MCF 10A (cell line): ENCODE measurements around the gene ALOX12B. TPM values are rescaled to one million over a fixed set of nuclear protein-coding genes. Genes with fewer than 3 reads are reported as not detected.

Experiments used
- BruUV-seq: library from RNA; stranded (reverse); fragments of 400-500 nt; replicated peaks from 2 replicates; lab custom pipeline; 2021; lab: Mats Ljungman, UMichigan
- CTCF ChIA-PET: fragments of 300-600 bp; sonication (Branson Sonifier 250); formaldehyde crosslinking; extraction: SDS; loops from one replicate; lab custom pipeline; 2021; ENCODE audit warnings: antibody characterized with exemption, inconsistent platforms; lab: Yijun Ruan, JAX
- POLR2A ChIA-PET: fragments of 300-600, 350-650 bp; sonication (Branson Sonifier 250); formaldehyde crosslinking; extraction: SDS; loops from one replicate; lab custom pipeline; 2020; ENCODE audit warnings: antibody characterized with exemption, inconsistent platforms; lab: Yijun Ruan, JAX
- DNase-seq: peaks from one replicate; pipeline ENCODE4 v3.0.0-alpha.2; 2018; ENCODE audit not compliant: unreplicated experiment
- H3K27ac Mint-ChIP-seq: one replicate; pipeline ENCODE4 v1.8.0; 2022; ENCODE audit warnings: mild to moderate bottlenecking, low read depth, mixed read lengths; ENCODE audit not compliant: unreplicated experiment
- H3K27me3 Mint-ChIP-seq: one replicate; pipeline ENCODE4 v1.8.0; 2022; ENCODE audit warnings: mixed read lengths; ENCODE audit not compliant: insufficient read depth, unreplicated experiment
- H3K36me3 Mint-ChIP-seq: one replicate; pipeline ENCODE4 v1.8.0; 2022; ENCODE audit warnings: mild to moderate bottlenecking, moderate library complexity, mixed read lengths; ENCODE audit not compliant: insufficient read depth, unreplicated experiment
- H3K4me1 Mint-ChIP-seq: one replicate; pipeline ENCODE4 v1.8.0; 2022; ENCODE audit warnings: mixed read lengths; ENCODE audit not compliant: insufficient read depth, unreplicated experiment
- H3K4me3 Mint-ChIP-seq: one replicate; pipeline ENCODE4 v1.8.0; 2022; ENCODE audit warnings: mild to moderate bottlenecking, moderate library complexity, mixed read lengths; ENCODE audit not compliant: unreplicated experiment
- H3K9me3 Mint-ChIP-seq: one replicate; pipeline ENCODE4 v1.8.0; 2022; ENCODE audit warnings: mixed read lengths; ENCODE audit not compliant: unreplicated experiment
- CTCF ChIP-seq: fragments of 200-600 bp; IDR thresholded peaks from one replicate; pipeline ENCODE4 v1.8.0; 2022; ENCODE audit warnings: antibody characterized with exemption, mild to moderate bottlenecking; ENCODE audit not compliant: unreplicated experiment
- intact Hi-C: fragments of 100-400 bp; cut with micrococcal nuclease; formaldehyde crosslinking; loops from 2 replicates; pipeline ENCODE4 v1.14.1; 2022
- total RNA-seq: library from RNA; stranded (reverse); gene quantifications from 2 replicates; pipeline ENCODE4 v1.2.3, GENCODE V29; 2022

ALOX12B gene
- total RNA-seq, 1 experiment from 2014 or later, result 1.3 TPM

GRCh38 chr17:8121681-8122421 lies 34.3 kb upstream of the ALOX12B start:
- H3K4me1 Mint-ChIP-seq, result peaks cover 53% of the 10 kb centered on the region
- CTCF ChIA-PET, result interaction anchor here (0.5 to 1.4 kb wide), 5 partner anchors 9 to 439 kb away, joined by 3 to 5 read pairs (median 3); no protein-coding TSS in a partner anchor
- intact Hi-C loops, result loop anchor here (1.0 to 5.0 kb wide), 3 partner anchors 36 to 260 kb away; partner anchors contain the start of gene RPL26
- H3K36me3 Mint-ChIP-seq, result peaks cover 49% of the 10 kb centered on the region
- no peak overlapping the region for H3K27ac Mint-ChIP-seq
- peak; percentile 74 for DNase-seq
- BruUV-seq, result no TSS peak
- no peaks in the 10 kb centered on the region for H3K9me3 Mint-ChIP-seq
- TF ChIP-seq CTCF, result peak; percentile 81
- POLR2A ChIA-PET, result interaction anchor here (0.6 to 4.0 kb wide), 19 partner anchors 10 to 260 kb away, joined by 3 to 101 read pairs (median 4); partner anchors contain the start of genes BORCS6, CTC1, PER1 and PFAS
- H3K27me3 Mint-ChIP-seq, result no peaks in the 10 kb centered on the region
- H3K4me3 Mint-ChIP-seq, result peak overlapping the region; percentile 77

- Mint-ChIP-seq H3K4me3 (peak overlapping the region; percentile 77), H3K36me3 (peaks cover 48% of the 10 kb centered on the region), H3K27me3 (no peaks in the 10 kb centered on the region), H3K4me1 (peaks cover 48% of the 10 kb centered on the region), H3K27ac (peak overlapping the region; percentile 98), H3K9me3 (no peaks in the 10 kb centered on the region)
- intact Hi-C loops, result loop anchor here (1.0 to 5.0 kb wide), 2 partner anchors 179 to 261 kb away; partner anchors contain the start of gene RPL26
- ChIA-PET POLR2A (interaction anchor here (0.6 to 4.0 kb wide), 9 partner anchors 11 to 261 kb away, joined by 3 to 101 read pairs (median 10); partner anchors contain the start of genes BORCS6 and PER1), CTCF (no interaction called here)
- DNase-seq, result no peak
- no TSS peak for BruUV-seq
- TF ChIP-seq CTCF, result no peak
Observed at GRCh38 chr17:8121407-8121680, 33.8 kb upstream of the ALOX12B start.

- no TSS peak for BruUV-seq
- ChIA-PET POLR2A (interaction anchor here (0.6 to 6.4 kb wide), 27 partner anchors 12 to 434 kb away, joined by 3 to 172 read pairs (median 7); partner anchors contain the start of genes BORCS6, CHD3, CNTROB and CTC1), CTCF (interaction anchor here (0.6 to 6.7 kb wide), 8 partner anchors 15 to 83 kb away, joined by 3 to 67 read pairs (median 10); no protein-coding TSS in a partner anchor)
- intact Hi-C loops, result loop anchor here (1.0 to 5.0 kb wide), 5 partner anchors 67 to 262 kb away; partner anchors contain the start of gene RPL26
- Mint-ChIP-seq H3K27ac (peak overlapping the region; percentile 98), H3K27me3 (no peaks in the 10 kb centered on the region), H3K4me3 (peak overlapping the region; percentile 77), H3K36me3 (peaks cover 42% of the 10 kb centered on the region), H3K4me1 (peaks cover 43% of the 10 kb centered on the region), H3K9me3 (no peaks in the 10 kb centered on the region)
- peak; percentile 92 for DNase-seq
- TF ChIP-seq CTCF, result peak; percentile 36
Observed at GRCh38 chr17:8120520-8121406, 33.2 kb upstream of the ALOX12B start.
